COLO668 (cell line): ENCODE measurements around the gene DCTD.

Source experiments
- DNase-seq: peaks from one replicate; lab custom pipeline; 2025; ENCODE audit not compliant: unreplicated experiment; lab: John Stamatoyannopoulos, UW

Gene DCTD

DNA sequence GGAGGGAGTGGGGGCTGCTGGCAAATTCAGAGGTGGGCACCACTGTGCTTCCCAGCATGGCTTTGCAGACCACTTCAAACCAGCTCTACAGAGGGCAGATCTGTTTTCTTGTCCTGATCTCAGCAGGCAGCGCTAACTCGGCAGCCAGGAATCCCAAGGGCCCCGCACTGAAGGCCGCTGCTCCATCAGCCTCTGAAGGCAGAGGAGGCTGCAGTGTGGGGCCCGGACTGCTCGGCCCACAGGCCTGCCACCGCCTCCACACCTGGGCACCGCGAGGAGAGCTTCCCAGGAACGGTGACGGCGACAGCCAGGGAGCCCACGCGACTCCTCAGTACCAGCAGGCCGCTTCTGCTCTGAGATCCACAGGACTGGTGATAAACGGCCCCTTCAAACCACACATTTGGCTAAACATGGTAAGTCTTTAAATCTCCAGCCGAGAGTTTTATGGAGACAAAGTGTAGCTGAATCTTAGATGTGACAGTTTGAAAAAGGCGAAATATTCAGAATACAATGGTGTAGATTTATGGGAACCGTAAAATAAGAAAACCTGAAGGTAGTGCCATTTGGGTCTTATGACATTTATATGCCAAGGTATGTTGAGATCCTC, 23.6 kb downstream of the DCTD start:
- DNase-seq, result no peak

DNA sequence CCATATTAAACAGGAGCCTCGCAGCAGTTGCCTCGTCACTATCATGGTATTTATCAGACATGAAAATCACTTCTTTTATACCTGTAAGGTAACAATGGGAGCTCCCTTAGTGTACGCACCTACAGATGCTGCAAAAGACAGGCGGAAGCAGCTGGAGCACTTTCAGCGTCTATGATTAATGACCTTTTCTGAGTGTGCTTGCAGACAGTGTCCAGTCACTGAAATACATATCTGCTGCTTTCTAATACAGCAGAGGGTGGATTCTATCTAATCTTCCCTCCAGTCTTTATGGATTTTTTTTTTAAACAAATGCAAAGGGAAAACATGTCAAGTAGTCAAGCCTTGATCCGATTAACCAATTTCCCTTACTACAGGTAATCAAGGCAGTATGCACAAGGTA, 24.1 kb downstream of the DCTD start:
- peak; percentile 51 for DNase-seq

DNA sequence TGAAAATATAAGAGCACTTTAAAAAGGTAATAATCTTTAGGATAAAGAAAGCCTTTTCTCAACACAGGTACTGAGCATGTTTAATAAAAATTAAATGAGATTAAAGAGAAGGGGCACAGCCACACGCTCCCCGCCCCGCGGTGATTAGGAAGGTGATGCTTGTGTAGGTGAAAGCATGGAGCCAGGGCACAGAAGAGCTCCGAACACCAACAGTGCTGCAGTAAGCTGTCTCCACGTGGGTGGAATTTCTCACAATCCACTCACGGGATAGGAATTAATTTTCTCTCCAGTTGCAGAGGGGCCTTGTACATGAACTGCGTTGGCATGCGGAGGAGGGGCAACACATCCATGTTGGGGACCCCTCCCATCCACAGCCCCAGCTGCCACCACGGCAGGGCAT, 27.0 kb downstream of the DCTD start:
- DNase-seq, result no peak

GRCh38 chr4:182888891-182889290, 28.3 kb downstream of the DCTD start:
- no peak for DNase-seq

GRCh38 chr4:182886768-182887167, 30.4 kb downstream of the DCTD start:
- no peak for DNase-seq

- DNase-seq, result no peak
These were observed 31.0 kb downstream of the DCTD start for GRCh38 chr4:182886205-182886604.

DNA sequence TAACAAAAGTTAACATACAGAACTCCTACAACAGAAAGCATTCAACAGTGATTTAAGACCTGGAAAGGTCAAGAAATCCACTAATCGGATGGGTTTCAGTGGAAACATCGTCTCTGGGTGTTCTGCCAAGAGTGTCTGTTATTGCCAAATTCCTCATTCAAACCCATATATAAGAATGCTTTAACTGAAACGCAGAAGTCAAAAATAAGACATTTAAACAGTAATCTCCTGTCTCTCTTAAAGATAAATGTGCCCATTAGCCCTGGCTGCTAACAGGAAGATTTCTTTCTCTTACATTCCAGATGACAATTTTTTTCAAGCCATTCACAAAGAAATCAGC, 31.5 kb downstream of the DCTD start:
- DNase-seq, result no peak

- DNase-seq, result no peak
These were observed 32.0 kb downstream of the DCTD start for GRCh38 chr4:182885022-182885737.

- DNase-seq, result no peak
These were observed 33.1 kb downstream of the DCTD start for GRCh38 chr4:182884040-182884439.

GRCh38 chr4:182883351-182883750, 33.8 kb downstream of the DCTD start:
- no peak for DNase-seq

DNA sequence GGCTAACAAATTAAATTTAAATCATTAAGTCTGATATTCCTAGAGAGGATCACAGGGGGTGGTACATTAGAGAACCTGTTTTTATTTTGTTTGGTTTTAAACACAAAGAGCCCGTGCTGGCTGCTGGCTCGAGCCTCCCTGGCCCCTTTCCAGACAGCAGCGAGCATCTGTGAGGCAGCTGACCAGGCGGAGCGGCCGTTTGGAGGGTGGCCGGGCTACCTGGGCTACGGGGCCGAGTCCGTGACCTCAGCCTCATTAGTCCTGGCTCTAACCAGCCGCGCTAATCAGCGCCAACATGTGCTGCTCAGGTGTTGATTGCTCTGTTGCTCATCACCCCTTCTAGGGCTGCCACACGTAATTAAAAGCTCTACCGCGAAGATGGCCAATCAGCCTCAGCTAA, 35.3 kb downstream of the DCTD start:
- no peak for DNase-seq

- DNase-seq, result no peak
These were observed 36.5 kb downstream of the DCTD start for GRCh38 chr4:182880387-182881356.

DNA sequence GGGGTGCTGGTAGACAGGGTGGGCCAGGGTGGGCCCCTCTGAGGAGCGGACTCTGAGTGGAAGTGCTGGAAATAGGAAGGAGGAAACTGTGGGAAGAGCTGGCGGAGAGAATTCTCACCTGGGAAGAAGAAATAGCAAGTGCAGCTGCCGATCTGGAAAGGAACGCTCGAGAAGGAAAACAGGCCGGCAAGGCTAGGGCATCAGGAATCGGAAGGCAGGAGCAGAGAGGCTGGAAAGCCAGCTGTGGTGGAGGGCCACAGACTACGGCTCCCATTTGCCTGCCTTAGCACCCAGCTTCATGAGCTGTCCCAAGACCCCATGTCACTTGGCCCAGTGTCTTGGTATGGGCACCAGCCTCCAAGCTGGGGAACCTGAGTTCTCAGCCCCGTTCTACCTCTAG, 37.3 kb downstream of the DCTD start:
- no peak for DNase-seq

DNA sequence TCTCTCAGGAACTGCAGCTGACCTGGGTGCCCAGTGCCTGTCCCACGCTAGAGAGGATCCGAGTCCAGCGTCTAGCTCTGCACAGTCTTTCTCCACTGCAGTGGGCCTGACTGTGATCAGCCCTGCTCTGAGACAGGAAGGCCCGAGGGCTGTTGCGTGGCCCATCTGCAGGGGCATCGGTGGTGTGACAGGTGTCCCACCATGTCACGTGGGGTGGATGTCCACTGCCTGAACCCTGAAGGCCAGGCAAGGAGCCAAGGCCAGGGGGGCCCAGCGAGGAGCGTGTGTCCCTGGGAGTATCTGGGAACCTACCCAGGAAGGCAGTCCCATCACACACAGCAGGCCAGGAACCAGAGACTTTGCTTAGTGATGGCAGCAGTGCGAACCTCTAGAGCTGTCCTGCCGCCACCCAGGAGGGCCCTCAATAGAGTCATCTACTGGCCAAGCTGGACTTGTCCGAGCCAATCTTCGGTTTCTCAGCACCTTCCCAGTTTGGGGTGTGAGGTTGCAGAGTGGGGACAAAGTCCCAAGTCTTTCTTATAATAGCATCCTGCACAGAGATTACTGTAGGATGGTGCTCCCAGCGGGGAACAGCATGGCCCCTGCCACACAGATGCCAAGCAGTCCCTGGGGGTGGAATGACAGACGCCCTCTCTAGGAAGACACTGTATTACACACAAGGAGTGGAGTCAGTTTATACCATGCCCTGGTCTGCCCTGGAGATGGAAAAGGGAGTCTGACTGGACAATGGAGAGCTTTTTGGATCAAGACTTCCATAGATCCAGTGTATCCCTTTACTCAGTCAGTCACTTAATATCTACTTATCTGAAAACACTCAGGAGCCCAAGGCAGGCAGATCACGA, 38.3 kb downstream of the DCTD start:
- DNase-seq, result no peak

GRCh38 chr4:182877326-182877883, 39.8 kb downstream of the DCTD start:
- DNase-seq, result no peak

- DNase-seq, result no peak
These were observed 40.8 kb downstream of the DCTD start for GRCh38 chr4:182876427-182876826.

DNA sequence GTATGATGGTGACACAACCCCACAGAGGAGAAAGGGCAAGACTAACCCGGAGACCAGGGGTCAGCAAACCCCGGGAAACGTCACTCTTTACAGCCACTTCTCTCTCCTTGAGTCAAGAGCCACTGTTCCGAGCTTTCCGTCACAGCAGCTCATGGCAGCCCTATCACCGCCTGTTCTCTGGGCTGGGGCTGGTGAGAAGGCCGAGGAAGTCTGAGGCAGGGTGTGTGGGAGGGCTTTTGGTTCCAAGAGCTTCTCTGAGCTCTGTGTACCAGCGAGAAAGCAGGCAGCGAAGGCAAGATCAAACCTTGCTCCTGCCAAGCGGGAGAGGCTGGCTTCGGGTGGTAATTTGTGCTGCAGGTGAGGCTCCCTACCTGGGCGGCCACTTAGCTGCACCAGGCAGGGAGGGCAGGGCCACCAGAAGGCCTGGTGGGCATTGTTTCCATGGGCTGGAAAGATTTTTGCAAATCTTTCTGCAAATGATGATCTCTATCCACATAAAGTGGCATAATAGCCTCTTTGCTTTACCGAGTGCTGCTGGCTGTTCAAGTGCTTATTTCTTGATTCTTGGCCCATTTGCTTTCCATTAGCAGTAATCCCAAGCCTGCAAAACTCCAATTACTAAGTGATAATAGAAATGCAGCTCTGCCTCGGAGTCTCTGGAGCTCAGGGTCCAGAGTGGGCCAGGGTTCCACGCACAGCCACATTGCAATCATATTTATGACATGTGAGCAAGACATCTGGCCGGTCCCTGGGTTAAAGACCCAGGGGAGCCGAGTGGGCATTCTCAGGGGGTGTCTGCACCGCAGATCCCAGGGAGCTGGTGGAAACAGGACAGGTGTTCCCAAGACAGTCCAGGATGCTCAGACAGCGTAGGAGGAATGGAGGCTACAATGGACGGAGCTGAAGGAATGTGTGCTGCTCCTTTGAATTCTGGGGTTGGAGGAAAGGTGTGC, 41.5 kb downstream of the DCTD start:
- DNase-seq, result no peak

DNA sequence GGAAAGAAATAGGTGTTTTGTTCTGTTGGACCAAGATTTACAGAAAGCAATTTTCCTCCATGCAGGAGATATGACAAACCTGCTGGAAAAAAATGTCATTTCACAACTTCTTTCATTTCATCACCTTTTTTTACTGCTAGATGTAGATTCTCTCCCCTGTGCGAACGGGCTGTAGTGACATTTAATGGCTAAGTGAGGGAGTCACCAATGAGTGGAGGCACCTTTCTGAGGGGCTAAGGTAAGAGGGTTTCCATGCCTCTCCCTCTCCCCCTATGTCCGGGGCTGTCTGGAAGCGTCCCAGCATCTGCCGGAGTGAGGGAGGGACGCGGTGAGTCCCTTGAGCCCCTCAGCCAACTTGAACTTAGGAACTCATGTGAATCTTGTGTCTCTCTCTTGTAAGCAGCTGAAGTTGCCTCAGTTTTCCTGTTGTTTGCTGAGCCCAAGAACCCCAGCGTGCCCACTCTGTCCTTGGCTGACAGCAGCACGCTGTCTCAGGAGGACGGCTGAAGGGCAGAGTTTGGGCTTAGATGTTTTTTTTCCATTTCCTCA, 42.3 kb downstream of the DCTD start:
- DNase-seq, result no peak

DNA sequence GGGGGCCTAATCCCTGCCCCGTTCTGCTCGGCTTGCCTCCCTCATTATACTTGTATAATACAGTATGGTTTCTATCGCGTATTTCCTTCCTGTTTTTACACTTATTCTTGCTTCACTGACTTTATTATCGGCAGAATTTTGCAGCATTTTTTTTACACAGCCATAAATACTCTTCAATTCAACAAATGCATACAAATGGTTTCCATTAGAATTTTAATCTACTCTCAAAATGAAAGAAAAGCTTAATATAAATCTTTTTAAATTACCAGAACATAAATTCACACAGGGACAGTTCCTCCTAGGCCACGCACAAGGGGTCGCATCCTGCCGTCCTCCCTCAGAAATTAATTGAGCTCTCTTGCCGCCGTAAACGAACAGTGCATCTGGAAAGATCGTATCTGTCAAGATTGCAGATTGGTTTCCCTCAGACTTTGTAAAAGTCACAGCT, 42.9 kb downstream of the DCTD start:
- DNase-seq, result no peak
